ENCODE data around the gene ZNF276.

The ZNF276 gene

DNA sequence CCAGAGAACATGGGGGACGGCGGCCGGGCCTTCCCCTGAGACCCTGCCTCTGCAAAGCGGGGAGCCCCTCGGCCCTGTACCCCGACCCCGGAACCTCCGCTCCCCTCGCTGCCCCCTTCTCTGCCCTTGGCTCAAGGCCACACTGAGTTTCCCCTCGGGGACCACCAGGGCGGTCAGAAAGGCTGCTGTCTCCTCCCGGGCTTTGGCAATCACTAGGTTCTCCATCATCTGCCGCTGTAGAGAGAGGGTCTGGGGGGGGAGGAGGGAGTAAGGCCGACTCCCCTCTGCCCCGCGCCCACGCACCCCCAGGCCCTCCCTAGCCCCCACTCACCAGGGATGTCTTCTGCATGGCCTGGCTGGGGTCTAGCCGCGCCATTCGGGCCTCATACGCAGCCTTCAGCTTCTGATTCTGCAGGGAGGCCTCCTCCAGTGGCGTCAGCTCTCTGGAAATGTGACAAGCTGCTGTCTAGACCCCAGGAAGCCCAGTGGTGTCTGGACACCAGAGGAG lies 9.0 kb upstream of the ZNF276 start:
- no peak for DNase-seq

DNA sequence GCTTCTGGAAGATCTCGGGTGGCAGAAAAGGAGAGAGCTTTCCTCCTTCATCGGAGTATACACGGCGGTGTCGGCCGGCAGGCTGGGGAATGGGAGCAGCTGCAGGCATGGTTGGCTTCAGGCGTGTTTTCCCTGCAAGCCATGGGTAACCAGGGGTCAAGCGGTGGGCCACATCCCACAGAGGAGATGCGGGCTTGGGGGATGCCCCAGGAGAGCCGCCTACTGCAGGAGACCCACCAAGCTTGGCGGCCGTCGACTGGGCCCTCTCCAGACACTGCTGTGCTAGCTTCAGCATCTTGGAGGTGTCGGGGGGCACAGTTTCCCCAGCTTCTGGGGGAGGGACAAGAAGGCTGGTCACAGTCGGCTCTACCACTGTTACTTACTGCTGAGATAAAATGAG lies 4.8 kb upstream of the ZNF276 start:
- DNase-seq, result no peak

DNA sequence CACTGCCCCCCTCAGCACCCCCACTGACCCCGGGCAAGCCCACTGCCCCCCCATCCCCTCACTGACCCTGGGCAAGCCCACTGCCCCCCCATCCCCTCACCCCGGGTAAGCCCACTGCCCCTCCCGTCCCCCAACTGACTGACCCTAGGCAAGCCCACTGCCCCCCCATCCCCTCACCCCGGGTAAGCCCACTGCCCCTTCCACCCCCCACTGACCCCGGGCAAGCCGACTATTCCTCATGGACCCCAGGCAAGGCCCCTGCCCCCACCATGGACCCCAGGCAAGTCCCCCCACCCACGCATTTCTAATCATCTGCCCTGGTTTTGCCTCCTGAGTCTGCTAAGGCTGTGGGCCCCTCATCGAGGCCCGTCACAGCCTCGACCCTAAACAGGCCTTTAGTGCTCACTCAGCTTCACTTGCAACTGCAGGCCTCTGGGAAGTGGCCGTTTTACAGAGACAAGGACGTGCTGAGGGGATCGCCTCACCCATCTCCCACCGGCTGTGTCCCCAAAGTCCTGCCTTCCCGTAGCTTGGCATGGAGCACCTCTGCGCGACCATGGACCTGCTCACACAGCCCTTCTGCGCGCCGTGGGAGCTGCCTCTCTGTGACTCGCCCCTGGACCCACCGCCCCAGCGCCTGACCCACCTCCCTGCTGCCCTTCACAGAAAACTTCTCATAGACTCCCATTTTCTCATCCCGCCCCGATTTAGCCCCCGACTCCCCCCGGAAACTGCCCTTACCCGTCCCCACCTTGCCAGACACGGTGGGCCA lies 4.2 kb upstream of the ZNF276 start:
- DNase-seq, result no peak

DNA sequence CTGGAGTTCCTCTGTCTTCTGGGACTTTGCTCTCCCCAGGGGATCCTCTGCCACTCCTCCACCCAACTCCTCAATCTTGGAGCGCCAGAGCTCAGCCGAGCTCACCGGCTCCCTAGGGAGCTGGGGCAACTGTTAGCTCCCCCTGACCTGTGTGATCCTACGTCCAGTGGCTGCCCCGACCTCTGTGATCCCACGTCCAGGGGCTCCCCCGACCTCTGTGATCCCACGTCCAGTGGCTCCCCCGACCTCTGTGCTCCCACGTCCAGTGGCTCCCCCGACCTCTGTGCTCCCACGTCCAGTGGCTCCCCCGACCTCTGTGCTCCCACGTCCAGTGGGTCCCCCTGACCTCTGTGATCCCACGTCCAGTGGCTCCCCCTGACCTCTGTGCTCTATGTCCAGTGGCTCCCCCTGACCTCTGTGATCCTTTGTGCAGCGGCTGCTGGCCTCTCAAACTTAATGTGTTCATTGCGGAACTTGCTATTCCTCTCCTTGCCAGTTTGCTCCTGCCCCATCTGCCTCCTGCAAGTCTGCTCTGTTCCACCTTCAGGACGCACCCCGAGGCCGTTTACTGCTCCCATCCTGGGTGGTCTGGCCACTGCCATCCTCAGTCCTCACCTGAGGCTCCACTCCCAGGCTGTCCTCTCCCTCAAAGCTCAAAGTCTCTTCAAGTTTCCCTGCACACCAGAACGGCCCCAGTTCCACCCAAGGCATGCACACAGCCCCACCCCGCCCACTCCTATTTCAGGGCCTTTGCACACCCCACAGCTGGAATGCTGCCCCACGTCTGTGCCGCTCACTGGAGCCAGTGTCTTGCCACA lies 3.4 kb upstream of the ZNF276 start:
- DNase-seq, result no peak

DNA sequence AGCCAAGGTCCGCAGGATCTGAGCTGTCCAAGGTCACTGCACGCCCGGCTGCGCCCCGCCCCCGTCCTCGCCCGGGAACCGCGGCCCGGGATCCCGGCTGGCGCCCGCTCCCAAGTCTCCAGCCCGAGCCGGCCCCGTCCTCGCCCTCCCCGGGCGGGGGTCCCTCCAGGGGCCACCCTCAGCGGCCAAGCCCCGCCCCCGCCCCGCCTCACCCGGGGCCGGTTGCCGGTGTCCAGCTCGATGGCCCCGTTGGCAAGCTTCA lies 855 bp upstream of the ZNF276 start:
- no peak for DNase-seq

DNA sequence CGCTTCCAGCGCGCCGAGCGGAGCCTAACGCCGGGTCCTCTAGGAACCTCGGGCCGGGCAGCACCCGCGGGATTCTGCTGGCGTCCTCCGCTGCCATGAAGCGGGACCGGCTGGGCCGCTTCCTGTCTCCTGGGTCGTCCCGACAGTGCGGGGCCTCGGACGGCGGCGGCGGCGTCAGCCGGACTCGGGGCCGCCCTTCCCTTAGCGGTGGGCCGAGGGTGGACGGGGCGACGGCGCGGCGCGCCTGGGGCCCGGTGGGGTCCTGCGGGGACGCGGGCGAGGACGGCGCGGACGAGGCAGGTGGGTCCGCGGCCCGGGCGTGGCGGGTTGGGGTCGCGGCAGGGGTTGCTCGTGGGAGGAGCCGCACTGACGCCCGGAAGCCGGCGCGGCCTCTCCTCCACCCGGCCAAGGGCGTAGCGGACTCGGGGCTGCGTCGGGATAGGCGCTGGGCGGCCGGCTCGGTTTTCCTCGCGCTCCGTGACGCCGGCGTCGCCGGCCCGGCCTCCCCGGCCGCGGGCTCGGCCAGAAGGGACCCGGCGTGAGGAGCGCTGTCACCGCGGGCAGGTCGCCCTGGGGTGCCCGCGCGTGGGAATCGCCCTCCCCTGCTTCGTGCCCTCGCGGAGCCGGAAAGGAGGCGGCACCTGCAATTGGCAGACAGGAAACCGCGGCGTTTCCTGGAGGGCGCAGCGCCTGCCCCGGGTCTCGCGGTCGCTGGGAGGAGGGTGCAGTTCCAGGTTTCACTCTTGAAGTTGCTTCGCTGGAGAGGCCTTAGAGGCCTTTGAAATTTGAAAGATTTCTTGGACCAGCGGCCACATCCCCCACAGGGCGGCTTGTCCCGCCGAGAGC lies 432 bp downstream of the ZNF276 start:
- peak; percentile 93 for DNase-seq

DNA sequence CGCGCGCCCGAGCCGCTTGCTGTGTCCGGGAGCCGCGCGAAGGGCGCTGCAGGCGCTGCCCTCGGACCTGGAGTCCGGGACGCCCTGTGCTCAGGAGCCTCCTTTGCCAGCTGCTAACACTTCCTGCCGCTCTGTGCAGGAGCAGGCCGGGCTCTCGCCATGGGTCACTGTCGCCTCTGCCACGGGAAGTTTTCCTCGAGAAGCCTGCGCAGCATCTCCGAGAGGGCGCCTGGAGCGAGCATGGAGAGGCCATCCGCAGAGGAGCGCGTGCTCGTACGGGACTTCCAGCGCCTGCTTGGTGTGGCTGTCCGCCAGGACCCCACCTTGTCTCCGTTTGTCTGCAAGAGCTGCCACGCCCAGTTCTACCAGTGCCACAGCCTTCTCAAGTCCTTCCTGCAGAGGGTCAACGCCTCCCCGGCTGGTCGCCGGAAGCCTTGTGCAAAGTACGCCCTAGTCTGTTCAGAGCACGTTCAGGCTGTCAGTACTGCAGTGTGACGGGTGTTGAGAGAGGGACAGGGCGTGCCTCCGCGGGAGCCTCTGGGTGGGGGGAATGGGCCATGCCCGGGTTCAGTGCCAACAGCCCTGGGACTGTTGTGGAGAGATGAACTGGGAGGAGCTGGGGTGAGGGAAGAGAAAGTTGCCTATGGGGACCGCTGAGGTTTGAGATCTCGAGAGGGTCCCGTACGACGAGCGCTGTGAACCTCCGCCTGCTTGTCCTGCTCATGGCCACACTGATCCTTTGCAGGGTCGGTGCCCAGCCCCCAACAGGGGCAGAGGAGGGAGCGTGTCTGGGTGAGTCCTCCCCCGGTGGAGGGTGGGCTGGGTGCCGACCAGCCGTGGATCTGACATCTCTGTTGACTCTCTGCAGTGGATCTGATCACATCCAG lies 1.3 kb downstream of the ZNF276 start:
- peak; percentile 83 for DNase-seq

DNA sequence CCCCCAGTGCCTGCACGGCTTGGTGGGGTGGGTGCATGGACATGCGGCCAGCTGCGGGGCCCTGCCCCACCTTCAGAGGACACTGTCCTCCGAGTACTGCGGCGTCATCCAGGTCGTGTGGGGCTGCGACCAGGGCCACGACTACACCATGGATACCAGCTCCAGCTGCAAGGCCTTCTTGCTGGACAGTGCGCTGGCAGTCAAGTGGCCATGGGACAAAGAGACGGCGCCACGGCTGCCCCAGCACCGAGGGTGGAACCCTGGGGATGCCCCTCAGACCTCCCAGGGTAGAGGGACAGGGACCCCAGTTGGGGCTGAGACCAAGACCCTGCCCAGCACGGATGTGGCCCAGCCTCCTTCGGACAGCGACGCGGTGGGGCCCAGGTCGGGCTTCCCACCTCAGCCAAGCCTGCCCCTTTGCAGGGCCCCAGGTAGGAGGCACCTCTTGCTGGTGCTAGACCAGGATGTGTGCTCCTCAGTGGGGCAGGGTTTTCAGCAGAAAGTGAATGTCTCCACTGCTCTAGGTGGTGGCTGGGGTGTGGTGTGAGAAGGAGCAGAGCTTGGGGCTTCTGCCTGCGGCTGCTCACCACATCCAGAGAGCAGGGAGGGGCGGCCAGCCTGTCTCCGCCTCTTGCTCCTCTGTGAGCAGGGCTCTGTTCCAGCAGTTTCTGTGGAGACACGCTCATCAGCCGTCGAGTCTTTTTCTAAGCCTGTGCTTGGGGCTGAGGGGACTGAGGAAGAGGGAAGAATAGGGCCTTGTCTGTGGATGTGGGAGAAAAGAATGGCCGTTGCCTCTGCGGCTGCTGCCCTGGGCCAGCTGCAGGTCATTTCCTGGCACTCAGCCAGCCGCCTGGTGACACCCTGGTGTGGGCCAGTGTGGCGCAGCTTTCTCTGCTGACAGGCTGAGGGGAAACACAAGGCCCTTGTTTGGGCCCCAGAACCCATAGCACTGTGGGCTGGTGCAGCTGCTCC lies 2.2 kb downstream of the ZNF276 start:
- peak; percentile 91 for DNase-seq

DNA sequence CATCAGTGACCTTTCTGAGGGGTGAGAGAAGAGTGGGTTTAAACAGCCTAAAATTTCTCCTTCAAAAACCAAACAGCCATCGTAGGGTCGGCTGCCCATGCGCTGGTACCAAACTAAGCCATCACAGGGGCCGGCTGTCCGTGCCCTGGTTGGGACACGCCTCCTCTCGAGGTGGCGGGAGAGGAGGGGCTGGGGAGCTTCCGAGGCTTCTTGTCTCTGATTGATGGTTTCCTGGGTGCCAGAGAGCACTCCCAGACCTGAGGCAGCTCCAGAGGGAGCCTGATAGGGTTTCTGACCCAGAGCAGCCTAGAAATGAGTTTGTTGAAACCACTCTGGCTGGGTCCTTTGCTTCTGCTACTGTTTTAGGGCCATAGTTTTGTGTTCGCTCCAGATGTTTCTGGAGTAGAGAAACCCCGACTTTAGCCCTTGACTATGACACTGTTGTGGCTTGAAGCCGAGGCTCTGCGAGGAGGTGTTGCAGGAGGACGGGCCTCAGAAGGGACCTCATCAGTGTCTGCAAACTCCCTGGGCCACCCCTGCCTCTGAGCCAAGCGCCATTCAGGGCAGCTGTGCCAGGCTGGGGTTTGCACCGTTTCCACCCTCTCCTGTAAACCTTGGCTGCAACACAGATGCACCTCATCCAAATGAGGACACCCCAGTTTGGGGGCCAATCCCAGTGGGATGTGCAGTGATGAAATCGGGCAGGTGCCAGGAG lies 6.2 kb downstream of the ZNF276 start:
- no peak for DNase-seq

DNA sequence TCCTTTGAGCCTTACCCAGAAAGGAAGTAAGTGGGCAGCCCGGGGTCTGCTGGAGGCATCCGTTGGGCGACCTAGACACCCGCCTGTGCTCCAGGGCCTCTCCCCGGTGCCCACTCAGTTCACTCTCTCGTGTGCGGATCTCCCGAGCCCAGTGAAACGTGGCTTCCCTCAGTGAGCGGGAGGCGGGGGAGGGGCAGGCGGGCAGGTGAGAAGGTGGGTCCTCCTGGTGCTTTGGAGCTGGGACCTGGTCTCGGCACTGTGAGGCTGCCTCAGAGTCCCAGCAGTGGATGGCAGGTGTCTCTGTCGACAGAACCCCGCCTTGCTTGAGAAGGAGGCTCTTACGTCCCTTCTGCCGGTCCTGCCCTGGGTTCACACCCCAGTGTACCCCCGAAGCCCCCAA lies 8.0 kb downstream of the ZNF276 start:
- DNase-seq, result no peak

DNA sequence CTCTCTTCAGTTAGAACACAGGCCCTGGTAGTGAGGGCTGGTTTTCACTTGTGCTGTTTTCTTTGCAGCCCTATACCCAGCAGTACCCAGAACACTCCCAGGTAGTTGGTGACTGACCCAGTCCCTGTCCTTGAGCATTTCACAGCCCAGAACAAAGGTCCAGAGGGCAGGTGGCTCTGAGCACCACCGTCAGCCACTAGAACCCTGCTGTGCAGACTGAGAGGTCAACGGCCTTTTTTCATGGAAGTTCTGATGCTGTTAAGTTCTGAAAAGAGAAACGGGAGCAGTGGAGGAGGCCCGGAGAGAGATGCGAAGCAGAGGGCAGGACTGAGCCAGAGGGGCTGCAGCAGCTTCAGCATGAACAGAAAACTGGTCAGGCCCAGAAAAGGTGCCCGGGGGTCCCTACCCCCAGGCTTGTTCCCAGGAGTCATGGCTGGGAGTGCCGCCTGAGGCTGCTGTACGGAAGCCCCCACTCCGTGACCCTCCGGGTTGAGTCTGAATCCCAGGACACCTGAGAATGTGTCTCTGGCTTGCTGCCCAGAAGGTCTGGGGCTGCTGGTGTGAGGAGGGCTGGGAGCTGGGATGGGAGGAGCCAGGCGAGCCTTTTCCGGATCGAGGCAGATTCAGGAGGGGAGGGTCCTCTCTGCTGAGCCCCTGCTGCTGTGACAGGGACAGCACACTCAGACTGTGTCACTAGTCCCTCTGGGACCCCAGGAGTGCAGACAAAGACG lies 8.7 kb downstream of the ZNF276 start:
- no peak for DNase-seq

DNA sequence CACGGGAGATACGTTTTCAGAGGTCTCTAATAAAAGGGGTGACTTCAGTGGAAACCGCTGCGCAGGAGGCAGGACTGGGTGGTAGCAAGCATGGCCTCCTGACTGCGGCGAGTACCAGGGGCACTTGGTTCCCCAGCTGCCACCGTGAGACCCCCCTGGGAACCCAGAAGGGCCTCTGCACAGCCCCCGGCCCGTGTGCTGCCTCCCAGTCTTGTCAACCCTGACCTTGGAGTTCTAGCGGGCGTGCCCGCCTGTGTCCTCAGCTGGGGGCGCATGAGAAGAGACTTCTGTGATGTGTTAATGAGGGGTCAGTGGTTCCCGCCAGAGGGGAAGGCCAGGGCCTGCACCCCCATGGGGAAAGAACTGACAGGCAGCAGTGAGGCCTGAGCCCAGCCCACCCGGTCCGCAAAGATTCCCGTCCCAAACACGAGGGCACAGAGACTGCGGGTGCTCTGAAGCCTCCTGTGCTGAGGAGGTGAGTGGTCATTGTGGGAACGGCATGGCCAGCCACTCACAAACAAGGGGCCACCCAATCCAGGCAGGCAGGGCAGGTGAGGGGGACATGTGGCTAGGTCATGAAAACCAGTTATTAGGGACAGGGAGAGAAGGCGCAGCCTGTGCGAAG lies 9.4 kb downstream of the ZNF276 start:
- no peak for DNase-seq

DNA sequence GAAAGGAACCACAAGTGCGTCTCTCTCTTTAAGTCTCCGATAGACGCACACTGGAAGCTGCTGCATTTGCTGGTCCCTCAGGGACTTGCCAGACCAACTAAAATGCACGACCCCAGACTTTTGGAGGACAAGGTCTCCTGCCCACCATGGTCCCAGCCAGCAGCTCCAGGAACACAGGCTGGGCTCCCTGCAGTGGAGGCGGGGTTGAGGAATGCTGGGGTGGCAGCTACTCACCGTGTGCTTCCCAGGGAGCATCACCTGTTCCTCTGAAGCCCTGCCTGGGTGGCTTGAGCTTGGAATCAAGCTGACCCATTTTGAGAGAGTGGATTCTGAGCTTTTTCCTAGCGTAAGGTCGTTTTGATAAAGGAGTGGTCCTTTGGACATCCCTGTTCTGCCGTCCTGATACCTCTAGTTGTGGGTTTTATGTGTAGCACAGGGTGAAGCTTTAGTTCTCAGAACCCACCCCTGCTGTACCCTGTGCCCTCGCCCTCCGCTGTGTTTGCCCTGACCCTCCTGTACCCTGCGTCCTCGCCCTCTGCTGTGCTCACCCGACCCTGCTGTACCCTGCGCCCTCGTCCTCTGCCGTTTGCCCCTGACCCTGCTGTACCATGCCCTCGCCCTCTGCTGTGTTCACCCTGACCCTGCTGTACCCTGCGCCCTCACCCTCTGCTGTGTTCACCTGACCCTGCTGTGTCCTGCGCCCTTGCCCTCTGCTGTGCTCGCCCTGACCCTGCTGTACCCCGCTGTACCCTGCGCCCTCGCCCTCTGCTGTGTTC lies 11.0 kb downstream of the ZNF276 start:
- no peak for DNase-seq

DNA sequence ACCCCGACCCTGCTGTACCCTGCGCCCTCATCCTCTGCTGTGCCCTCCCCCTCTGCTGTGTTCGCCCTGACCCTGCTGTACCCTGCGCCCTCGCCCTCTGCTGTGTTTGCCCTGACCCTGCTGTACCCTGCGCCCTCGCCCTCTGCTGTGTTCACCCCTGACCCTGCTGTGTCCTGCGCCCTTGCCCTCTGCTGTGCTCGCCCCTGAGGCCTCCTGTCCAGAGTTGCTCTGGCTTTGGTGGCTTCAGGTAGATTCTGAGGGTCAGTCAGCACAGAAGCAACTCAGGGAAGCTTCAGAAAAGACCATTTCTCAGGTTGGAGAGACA lies 11.5 kb downstream of the ZNF276 start:
- no peak for DNase-seq

DNA sequence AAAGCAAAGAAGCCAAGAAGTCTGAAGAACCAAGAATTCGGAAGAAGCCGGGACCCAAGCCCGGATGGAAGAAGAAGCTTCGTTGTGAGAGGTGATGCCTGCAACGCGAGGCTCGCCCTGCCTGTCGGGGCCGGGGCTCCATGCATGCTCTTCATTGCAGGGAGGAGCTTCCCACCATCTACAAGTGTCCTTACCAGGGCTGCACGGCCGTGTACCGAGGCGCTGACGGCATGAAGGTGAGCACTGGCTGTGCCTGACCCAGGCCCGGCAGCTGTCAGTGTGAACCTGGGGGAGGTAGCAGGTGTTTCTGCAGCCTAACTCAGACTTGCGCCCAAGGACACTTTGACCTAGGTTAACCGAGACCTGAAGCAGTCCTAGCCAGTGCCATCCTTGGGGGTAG lies 12.0 kb downstream of the ZNF276 start:
- no peak for DNase-seq

DNA sequence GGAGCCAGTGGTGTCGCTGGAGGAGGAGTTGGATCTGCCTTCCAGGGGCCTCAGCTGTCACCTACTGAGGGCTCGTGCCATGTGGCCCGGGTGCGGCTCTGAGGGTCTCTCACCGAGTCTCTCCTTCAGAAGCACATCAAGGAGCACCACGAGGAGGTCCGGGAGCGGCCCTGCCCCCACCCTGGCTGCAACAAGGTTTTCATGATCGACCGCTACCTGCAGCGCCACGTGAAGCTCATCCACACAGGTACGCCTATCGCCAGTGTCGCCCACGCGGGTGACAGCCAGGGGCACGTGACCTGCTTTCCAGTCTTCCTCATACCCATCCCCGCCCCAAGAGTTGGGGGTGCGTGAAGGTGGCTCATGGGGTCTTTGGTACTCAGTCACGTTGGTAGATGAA lies 12.5 kb downstream of the ZNF276 start:
- DNase-seq, result no peak

DNA sequence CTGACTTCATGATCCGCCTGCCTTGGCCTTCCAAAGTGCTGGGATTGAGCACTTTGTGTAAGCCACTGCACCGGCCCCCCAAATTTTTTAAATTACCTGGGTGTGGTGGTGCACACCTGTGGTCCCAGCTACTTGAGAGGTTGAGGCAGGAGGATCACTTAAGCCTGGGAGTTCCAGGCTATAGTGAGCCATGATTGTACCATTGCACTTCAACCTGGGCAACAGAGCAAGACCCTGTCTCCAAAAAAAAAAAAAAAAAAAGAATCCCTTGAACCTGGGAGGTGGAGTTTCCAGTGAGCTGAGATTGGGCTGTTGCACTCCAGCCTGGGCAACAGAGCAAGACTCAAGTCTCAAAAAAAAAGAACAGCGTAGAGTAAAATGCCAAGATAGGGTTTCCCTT lies 15.2 kb downstream of the ZNF276 start:
- DNase-seq, result no peak

DNA sequence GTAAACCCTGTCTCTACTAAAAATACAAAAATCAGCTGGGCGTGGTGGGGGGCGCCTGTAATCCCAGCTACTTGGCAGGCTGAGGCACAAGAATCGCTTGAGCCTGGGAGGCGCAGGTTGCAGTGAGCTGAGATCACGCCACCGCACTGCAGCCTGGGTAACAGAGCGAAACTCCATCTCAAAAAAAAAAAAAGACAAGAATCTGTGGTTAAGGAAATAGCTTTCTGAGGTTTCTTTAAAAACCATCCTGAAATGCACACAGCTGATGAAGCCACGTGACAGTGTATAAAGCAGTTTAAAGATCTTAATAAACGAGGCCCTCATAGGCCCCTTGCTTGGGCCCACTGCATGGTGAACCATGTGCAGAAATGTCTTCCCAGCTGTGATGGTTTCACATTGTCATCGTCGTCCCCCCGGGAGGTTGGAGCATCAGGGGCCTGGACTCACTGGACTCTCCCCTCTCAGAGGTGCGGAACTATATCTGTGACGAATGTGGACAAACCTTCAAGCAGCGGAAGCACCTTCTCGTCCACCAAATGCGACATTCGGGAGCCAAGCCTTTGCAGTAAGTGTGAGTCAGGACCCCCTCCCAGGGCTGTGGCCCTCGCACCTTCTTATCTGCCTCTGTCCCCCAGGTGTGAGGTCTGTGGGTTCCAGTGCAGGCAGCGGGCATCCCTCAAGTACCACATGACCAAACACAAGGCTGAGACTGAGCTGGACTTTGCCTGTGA lies 16.2 kb downstream of the ZNF276 start:
- peak; percentile 72 for DNase-seq
